Endothelial cell of umbilical vein (primary cell): ENCODE results near the gene RAD54L. TPM values are rescaled to one million over a fixed set of nuclear protein-coding genes. Genes with fewer than 3 reads are reported as not detected.

ENCODE experiments used
- BruUV-seq: library from RNA; stranded (reverse); fragments of 400-500 nt; replicated peaks from 2 replicates; lab custom pipeline; 2021; lab: Mats Ljungman, UMichigan
- CTCF ChIA-PET: fragments of 300-600, 350-600 bp; sonication (Branson Sonifier 250); formaldehyde crosslinking; loops from one replicate; lab custom pipeline; 2021; ENCODE audit warnings: antibody characterized with exemption, inconsistent platforms; lab: Charles Lee
- POLR2A ChIA-PET: fragments of 300-600, 350-600 bp; sonication (Branson Sonifier 250); formaldehyde crosslinking; loops from one replicate; lab custom pipeline; 2021; ENCODE audit warnings: antibody characterized with exemption, inconsistent platforms; lab: Charles Lee
- DNase-seq: peaks from one replicate; pipeline ENCODE4 v3.0.0-alpha.2; 2011; ENCODE audit warnings: low read depth, low spot score
- FAIRE-seq: peaks from 2 replicates; lab custom pipeline; 2011; peaks lifted over from hg19 to GRCh38; lab: Jason Lieb, UNC
- H2AFZ ChIP-seq: 2 replicates; pipeline ENCODE4 v1.6.0; 2012; ENCODE audit warnings: low read depth, low read length, control low read depth, inconsistent platforms
- H3K27ac ChIP-seq: 2 replicates; pipeline ENCODE4 v1.5.1; 2011; ENCODE audit warnings: low read depth, mild to moderate bottlenecking, control low read depth, low read length, moderate library complexity; ENCODE audit not compliant: insufficient read depth
- H3K27me3 ChIP-seq, 2 experiments: 2 replicates each; pipeline versions ENCODE4 v1.6.0 to v1.6.1; 2011; ENCODE audit warnings: low read length in 2 of 2, mixed read lengths in 1 of 2; ENCODE audit not compliant: control insufficient read depth in 2 of 2, insufficient read depth in 2 of 2
- H3K36me3 ChIP-seq, 2 experiments: 2 replicates in 1 of 2; 3 replicates in 1 of 2; pipeline ENCODE4 v1.5.1; 2011; ENCODE audit warnings: low read length in 2 of 2, mild to moderate bottlenecking in 1 of 2, moderate library complexity in 1 of 2; ENCODE audit not compliant: control insufficient read depth in 2 of 2, insufficient read depth in 2 of 2; ENCODE audit errors: extremely low read depth in 1 of 2
- H3K4me1 ChIP-seq: 3 replicates; pipeline ENCODE4 v1.5.1; 2011; ENCODE audit warnings: mild to moderate bottlenecking, low read length; ENCODE audit not compliant: control insufficient read depth, insufficient read depth; ENCODE audit errors: extremely low read depth
- H3K4me2 ChIP-seq: 2 replicates; pipeline ENCODE4 v1.6.1; 2011; ENCODE audit warnings: low read length, control low read depth, mixed read lengths; ENCODE audit not compliant: insufficient read depth
- H3K4me3 ChIP-seq, 3 experiments: fragments of 200-600 bp in 1 of 3; sonication (generic), shearing (Covaris generic) in 1 of 3; replicated peaks in 1 of 3; 2 replicates each; pipeline ENCODE4 v1.5.1; 2011 to 2016; ENCODE audit warnings: control low read depth in 3 of 3, low read length in 3 of 3, mild to moderate bottlenecking in 2 of 3, inconsistent platforms in 1 of 3, low read depth in 1 of 3, moderate library complexity in 1 of 3; ENCODE audit not compliant: insufficient read depth in 1 of 3
- H3K79me2 ChIP-seq: 2 replicates; pipeline ENCODE4 v1.6.0; 2012; ENCODE audit warnings: low read length, inconsistent platforms; ENCODE audit not compliant: control insufficient read depth, insufficient read depth
- H3K9ac ChIP-seq: replicated peaks from 2 replicates; pipeline ENCODE3; 2011; ENCODE audit warnings: low read length, control low read depth; ENCODE audit not compliant: insufficient read depth; ENCODE audit errors: extremely low read depth
- H3K9me1 ChIP-seq: replicated peaks from 3 replicates; pipeline ENCODE4 v1.6.0; 2011; ENCODE audit warnings: mild to moderate bottlenecking, low read length; ENCODE audit not compliant: control insufficient read depth, insufficient read depth; ENCODE audit errors: extremely low read depth
- H3K9me3 ChIP-seq: replicated peaks from 2 replicates; pipeline ENCODE4 v1.5.1; 2012; ENCODE audit warnings: low read length, inconsistent platforms; ENCODE audit not compliant: control insufficient read depth, insufficient read depth
- H4K20me1 ChIP-seq: replicated peaks from 2 replicates; pipeline ENCODE3; 2011; ENCODE audit warnings: mild to moderate bottlenecking, low read length; ENCODE audit not compliant: control insufficient read depth, insufficient read depth; ENCODE audit errors: extremely low read depth
- EZH2 ChIP-seq: IDR thresholded peaks from 2 replicates; pipeline ENCODE4 v1.6.1; 2012; ENCODE audit warnings: borderline replicate concordance, low read depth, mild to moderate bottlenecking, moderate library complexity, low read length, inconsistent platforms; ENCODE audit not compliant: severe bottlenecking
- FOS ChIP-seq: IDR thresholded peaks from 2 replicates; pipeline ENCODE4 v1.6.1; 2011; ENCODE audit warnings: mild to moderate bottlenecking, low read length, moderate library complexity, borderline replicate concordance; ENCODE audit not compliant: insufficient read depth
- GATA2 ChIP-seq: IDR thresholded peaks from 2 replicates; pipeline ENCODE4 v1.7.0; 2011; ENCODE audit warnings: low read depth, mild to moderate bottlenecking, moderate library complexity, mixed read lengths, low read length; ENCODE audit not compliant: insufficient read length, insufficient read depth
- JUN ChIP-seq: IDR thresholded peaks from 2 replicates; pipeline ENCODE4 v1.6.1; 2011; ENCODE audit warnings: borderline replicate concordance, low read depth; ENCODE audit not compliant: insufficient read length, insufficient read depth
- MYC ChIP-seq: IDR thresholded peaks from one replicate; pipeline ENCODE4 v1.6.1; 2011; ENCODE audit warnings: mild to moderate bottlenecking, low read depth, low read length
- POLR2A ChIP-seq: IDR thresholded peaks from 2 replicates; pipeline ENCODE4 v1.6.1; 2012; ENCODE audit warnings: low read depth, mild to moderate bottlenecking, control low read depth, low read length
- POLR2AphosphoS5 ChIP-seq: IDR thresholded peaks from 2 replicates; pipeline ENCODE4 v1.6.1; 2012; ENCODE audit warnings: low read depth, mild to moderate bottlenecking, control low read depth, low read length, moderate library complexity; ENCODE audit not compliant: insufficient read depth
- dilution Hi-C: fragments of 300-500 bp; cut with MboI; formaldehyde crosslinking; loops from one replicate; pipeline ENCODE4 v1.15.0; 2019; ENCODE audit warnings: low sequenced_read_pairs; ENCODE audit not compliant: extremely low pct_ligation_motif_present
- intact Hi-C: fragments of 100-400 bp; cut with micrococcal nuclease; formaldehyde crosslinking; loops from one replicate; pipeline ENCODE4 v1.10.0; 2022
- polyA plus RNA-seq, 4 experiments: library from polyadenylated mRNA; depleted of rRNA in 3 of 4; stranded (reverse) in 3 of 4; unstranded in 1 of 4; fragments of >200 nt; gene quantifications; 2 replicates each; pipeline versions ENCODE4 v1.2.1 to v1.2.3, GENCODE V29; 2011 to 2012; ENCODE audit warnings: missing spikeins in 1 of 4
- total RNA-seq: library from RNA; stranded (reverse); gene quantifications from 2 replicates; pipeline ENCODE4 v1.2.3, GENCODE V29; 2021
- TF ChIP-seq, protein P1 (sequence below): IDR thresholded peaks from 2 replicates; pipeline ENCODE4 v1.6.1; 2011; ENCODE audit not compliant: insufficient read depth, insufficient read length
- TF ChIP-seq, protein P2 (sequence below), 2 donors: IDR thresholded peaks; 1 replicate in 1 of 2; 2 replicates in 1 of 2; pipeline ENCODE4 v1.5.1; 2011; ENCODE audit warnings: low read length in 2 of 2, mild to moderate bottlenecking in 2 of 2, moderate library complexity in 2 of 2, control low read depth in 1 of 2, inconsistent platforms in 1 of 2, low read depth in 1 of 2; ENCODE audit not compliant: insufficient read depth in 1 of 2; ENCODE audit errors: extremely low read depth in 1 of 2

The RAD54L gene
- total and polyA plus RNA-seq, 2 donors (not counting 3 experiments of a cell fraction or from before 2014, with no cell fraction given), result 10.5 to 18.9 TPM

DNA sequence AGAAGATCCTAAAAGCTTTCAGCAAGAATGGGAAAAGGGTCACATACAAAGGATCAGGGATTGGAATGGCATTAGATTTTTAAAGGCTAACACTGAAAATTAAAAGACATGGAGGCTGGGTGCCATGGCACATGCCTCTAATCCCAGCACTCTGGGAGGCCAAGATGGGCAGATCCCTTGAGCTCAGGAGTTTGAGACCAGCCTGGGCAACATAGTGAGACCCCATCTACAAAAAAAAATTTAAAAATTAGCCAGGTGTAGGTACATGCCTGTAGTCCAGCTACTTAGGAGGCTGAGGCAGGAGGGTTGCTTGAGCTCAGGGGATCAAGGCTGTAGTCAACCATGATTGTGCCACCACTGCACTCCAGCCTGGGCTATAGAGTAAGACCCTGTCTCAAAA, 32.1 kb upstream of the RAD54L start:
- BruUV-seq, result no TSS peak
- TF ChIP-seq EZH2 (no peak), POLR2A (no peak), FOS (no peak), GATA2 (no peak), MYC (no peak), POLR2AphosphoS5 (no peak), JUN (no peak)
- TF ChIP-seq, protein P1, sequence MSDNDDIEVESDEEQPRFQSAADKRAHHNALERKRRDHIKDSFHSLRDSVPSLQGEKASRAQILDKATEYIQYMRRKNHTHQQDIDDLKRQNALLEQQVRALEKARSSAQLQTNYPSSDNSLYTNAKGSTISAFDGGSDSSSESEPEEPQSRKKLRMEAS, result no peak
- TF ChIP-seq, protein P2, sequence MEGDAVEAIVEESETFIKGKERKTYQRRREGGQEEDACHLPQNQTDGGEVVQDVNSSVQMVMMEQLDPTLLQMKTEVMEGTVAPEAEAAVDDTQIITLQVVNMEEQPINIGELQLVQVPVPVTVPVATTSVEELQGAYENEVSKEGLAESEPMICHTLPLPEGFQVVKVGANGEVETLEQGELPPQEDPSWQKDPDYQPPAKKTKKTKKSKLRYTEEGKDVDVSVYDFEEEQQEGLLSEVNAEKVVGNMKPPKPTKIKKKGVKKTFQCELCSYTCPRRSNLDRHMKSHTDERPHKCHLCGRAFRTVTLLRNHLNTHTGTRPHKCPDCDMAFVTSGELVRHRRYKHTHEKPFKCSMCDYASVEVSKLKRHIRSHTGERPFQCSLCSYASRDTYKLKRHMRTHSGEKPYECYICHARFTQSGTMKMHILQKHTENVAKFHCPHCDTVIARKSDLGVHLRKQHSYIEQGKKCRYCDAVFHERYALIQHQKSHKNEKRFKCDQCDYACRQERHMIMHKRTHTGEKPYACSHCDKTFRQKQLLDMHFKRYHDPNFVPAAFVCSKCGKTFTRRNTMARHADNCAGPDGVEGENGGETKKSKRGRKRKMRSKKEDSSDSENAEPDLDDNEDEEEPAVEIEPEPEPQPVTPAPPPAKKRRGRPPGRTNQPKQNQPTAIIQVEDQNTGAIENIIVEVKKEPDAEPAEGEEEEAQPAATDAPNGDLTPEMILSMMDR (IDR thresholded peaks at IDR 0.05; ENCODE audit: extremely low read depth in 1 of 2, insufficient read depth in 1 of 2, low read depth in 1 of 2, low read length in 2 of 2), result no peak

More for the DNA sequence above, 32.1 kb upstream of the RAD54L start:
- H3K4me3 ChIP-seq, result no peak overlapping the region
- no peak for FAIRE-seq
- H2AFZ ChIP-seq, result no peak overlapping the region
- no peaks in the 10 kb centered on the region for H3K36me3 ChIP-seq
- no peak overlapping the region for H3K9ac ChIP-seq
- no peak for DNase-seq
- H3K4me1 ChIP-seq, result no peaks in the 10 kb centered on the region
- H3K27ac ChIP-seq, result no peak overlapping the region
- no peaks in the 10 kb centered on the region for H3K9me1 ChIP-seq
- ChIA-PET CTCF (interaction anchor here (1.5 kb wide), 1 partner anchor 8 kb away, joined by 4 read pairs; no protein-coding TSS in a partner anchor), POLR2A (no interaction called here)
- intact Hi-C loops, result no loop called here
- H3K4me2 ChIP-seq, result no peak overlapping the region
- dilution Hi-C loops, result no loop called here
- H4K20me1 ChIP-seq, result no peaks in the 10 kb centered on the region
- H3K9me3 ChIP-seq, result no peaks in the 10 kb centered on the region
- H3K79me2 ChIP-seq, result no peaks in the 10 kb centered on the region
- H3K27me3 ChIP-seq, result no peaks in the 10 kb centered on the region
